SK-N-SH (cell line): ENCODE data around the gene MLLT3.

Experiments used
- EP300 ChIP-seq, 2 experiments: IDR thresholded peaks; 2 replicates each; pipeline versions ENCODE4 v1.4.0 to v1.6.1; 2012; ENCODE audit warnings: borderline replicate concordance in 1 of 2, low read depth in 1 of 2, low read length in 1 of 2
- EZH2phosphoT487 ChIP-seq: fragments of 200-600 bp; sonication (generic); IDR thresholded peaks from 2 replicates; pipeline ENCODE4 v1.6.1; 2017; ENCODE audit warnings: low read depth, mixed run types, mild to moderate bottlenecking, antibody characterized with exemption, moderate library complexity, borderline replicate concordance
- FOXM1 ChIP-seq: IDR thresholded peaks from 2 replicates; pipeline ENCODE4 v1.4.0; 2012; ENCODE audit warnings: low read depth, mild to moderate bottlenecking
- GABPA ChIP-seq: IDR thresholded peaks from 2 replicates; pipeline ENCODE4 v1.4.0; 2012; ENCODE audit warnings: low read depth, mild to moderate bottlenecking
- NRF1 ChIP-seq: IDR thresholded peaks from 2 replicates; pipeline ENCODE4 v1.6.1; 2012; ENCODE audit warnings: low read depth, mild to moderate bottlenecking, low read length
- POLR2AphosphoS5 ChIP-seq: IDR thresholded peaks from 2 replicates; pipeline ENCODE4 v1.6.1; 2012; ENCODE audit warnings: low read depth, low read length
- SIN3A ChIP-seq: IDR thresholded peaks from 2 replicates; pipeline ENCODE4 v1.6.1; 2012; ENCODE audit warnings: low read depth, mild to moderate bottlenecking, low read length, moderate library complexity, borderline replicate concordance
- SMC3 ChIP-seq: IDR thresholded peaks from 2 replicates; pipeline ENCODE4 v1.6.1; 2012; ENCODE audit warnings: low read depth, low read length, improper control_type of control experiment
- TAF1 ChIP-seq: IDR thresholded peaks from 2 replicates; pipeline ENCODE4 v1.6.1; 2012; ENCODE audit warnings: low read depth, mild to moderate bottlenecking, low read length, moderate library complexity, borderline replicate concordance
- TEAD4 ChIP-seq: IDR thresholded peaks from 2 replicates; pipeline ENCODE4 v1.4.0; 2012; ENCODE audit warnings: mild to moderate bottlenecking, borderline replicate concordance; ENCODE audit not compliant: insufficient read depth
- TF ChIP-seq, protein P1 (sequence below): fragments of 200-600 bp; sonication (generic); IDR thresholded peaks from 2 replicates; pipeline ENCODE4 v1.6.1; 2017; ENCODE audit warnings: antibody characterized with exemption, mild to moderate bottlenecking, moderate library complexity
- TF ChIP-seq, protein P2 (sequence below): fragments of 150-350 bp; IDR thresholded peaks from 2 replicates; pipeline ENCODE4 v1.6.1; 2016; ENCODE audit warnings: mild to moderate bottlenecking, low read depth, low read length
- TF ChIP-seq, protein P3 (sequence below): IDR thresholded peaks from 2 replicates; pipeline ENCODE4 v1.4.0; 2012; ENCODE audit warnings: low read depth
- TF ChIP-seq, protein P4 (sequence below): fragments of 150-350 bp; IDR thresholded peaks from 2 replicates; pipeline ENCODE4 v1.6.1; 2017; ENCODE audit warnings: antibody characterized with exemption, low read length, low read depth, borderline replicate concordance

DNA sequence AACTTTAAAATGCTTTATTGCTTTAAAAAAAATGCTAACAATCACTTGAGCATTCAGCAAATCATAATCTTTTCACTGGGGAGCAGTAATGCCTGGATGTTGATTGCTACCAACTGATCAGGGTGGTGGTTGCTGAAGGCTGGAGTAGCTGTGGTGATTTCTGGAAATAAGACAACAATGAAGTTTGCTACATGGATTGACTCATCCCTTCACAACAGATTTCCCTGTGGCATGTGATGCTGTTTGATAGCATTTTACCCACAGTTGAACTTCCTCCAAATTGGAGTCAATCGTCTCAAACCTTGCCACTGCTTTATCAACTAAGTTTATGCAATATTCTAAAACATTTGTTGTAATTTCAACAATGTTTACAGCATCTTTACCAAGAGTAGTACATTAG, 83.3 kb downstream of the MLLT3 start:
- TF ChIP-seq NRF1: no peak
- TF ChIP-seq, protein P1, sequence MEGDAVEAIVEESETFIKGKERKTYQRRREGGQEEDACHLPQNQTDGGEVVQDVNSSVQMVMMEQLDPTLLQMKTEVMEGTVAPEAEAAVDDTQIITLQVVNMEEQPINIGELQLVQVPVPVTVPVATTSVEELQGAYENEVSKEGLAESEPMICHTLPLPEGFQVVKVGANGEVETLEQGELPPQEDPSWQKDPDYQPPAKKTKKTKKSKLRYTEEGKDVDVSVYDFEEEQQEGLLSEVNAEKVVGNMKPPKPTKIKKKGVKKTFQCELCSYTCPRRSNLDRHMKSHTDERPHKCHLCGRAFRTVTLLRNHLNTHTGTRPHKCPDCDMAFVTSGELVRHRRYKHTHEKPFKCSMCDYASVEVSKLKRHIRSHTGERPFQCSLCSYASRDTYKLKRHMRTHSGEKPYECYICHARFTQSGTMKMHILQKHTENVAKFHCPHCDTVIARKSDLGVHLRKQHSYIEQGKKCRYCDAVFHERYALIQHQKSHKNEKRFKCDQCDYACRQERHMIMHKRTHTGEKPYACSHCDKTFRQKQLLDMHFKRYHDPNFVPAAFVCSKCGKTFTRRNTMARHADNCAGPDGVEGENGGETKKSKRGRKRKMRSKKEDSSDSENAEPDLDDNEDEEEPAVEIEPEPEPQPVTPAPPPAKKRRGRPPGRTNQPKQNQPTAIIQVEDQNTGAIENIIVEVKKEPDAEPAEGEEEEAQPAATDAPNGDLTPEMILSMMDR: no peak
- TF ChIP-seq TAF1: no peak
- TF ChIP-seq TEAD4: no peak
- TF ChIP-seq FOXM1: no peak
- no peak for TF ChIP-seq POLR2AphosphoS5
- no peak for TF ChIP-seq GABPA
- no peak for TF ChIP-seq SMC3
- no peak for TF ChIP-seq SIN3A
- TF ChIP-seq, protein P2, sequence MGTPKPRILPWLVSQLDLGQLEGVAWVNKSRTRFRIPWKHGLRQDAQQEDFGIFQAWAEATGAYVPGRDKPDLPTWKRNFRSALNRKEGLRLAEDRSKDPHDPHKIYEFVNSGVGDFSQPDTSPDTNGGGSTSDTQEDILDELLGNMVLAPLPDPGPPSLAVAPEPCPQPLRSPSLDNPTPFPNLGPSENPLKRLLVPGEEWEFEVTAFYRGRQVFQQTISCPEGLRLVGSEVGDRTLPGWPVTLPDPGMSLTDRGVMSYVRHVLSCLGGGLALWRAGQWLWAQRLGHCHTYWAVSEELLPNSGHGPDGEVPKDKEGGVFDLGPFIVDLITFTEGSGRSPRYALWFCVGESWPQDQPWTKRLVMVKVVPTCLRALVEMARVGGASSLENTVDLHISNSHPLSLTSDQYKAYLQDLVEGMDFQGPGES: no peak
- TF ChIP-seq, protein P3, sequence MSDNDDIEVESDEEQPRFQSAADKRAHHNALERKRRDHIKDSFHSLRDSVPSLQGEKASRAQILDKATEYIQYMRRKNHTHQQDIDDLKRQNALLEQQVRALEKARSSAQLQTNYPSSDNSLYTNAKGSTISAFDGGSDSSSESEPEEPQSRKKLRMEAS: no peak
- TF ChIP-seq EP300 (IDR thresholded peaks at IDR 0.05; ENCODE audit: borderline replicate concordance in 1 of 2, low read depth in 1 of 2, low read length in 1 of 2): no peak
- TF ChIP-seq EZH2phosphoT487: no peak
- TF ChIP-seq, protein P4, sequence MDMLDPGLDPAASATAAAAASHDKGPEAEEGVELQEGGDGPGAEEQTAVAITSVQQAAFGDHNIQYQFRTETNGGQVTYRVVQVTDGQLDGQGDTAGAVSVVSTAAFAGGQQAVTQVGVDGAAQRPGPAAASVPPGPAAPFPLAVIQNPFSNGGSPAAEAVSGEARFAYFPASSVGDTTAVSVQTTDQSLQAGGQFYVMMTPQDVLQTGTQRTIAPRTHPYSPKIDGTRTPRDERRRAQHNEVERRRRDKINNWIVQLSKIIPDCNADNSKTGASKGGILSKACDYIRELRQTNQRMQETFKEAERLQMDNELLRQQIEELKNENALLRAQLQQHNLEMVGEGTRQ: no peak
